Mammary epithelial cell (primary cell): Measurements from ENCODE around the gene C1orf198.

Experiments
- EZH2 ChIP-seq: IDR thresholded peaks from 2 replicates; pipeline ENCODE4 v1.6.1; 2012; ENCODE audit warnings: low read length, inconsistent platforms, borderline replicate concordance
- TF ChIP-seq, protein P1 (sequence below), 2 donors: IDR thresholded peaks in 1 of 2; conservative IDR thresholded peaks in 1 of 2; 2 replicates each; pipeline ENCODE4 v1.5.1; 2011 to 2012; ENCODE audit warnings: inconsistent platforms in 2 of 2, low read length in 2 of 2, mild to moderate bottlenecking in 2 of 2, control low read depth in 1 of 2, low read depth in 1 of 2; ENCODE audit not compliant: insufficient read depth in 1 of 2; ENCODE audit errors: extremely low read depth in 1 of 2

DNA sequence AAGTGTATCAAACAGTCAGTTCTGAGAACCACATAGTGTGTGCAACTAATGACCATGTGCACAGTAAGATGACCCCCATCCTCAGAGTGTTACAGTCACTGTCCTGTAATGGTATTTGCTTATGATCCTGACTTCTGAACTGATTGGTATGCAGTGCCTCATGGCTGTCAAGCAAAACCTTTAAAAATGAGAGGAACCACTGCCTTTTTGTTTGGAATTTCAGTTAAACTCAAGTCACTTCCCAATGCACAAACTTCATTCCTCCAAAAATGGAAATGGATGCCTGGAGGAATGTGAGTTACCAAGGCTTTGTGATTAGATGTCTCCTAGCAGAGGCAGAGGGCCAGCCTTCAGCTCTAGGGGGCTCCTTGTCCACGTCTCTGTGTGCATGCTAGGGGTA, 10.5 kb downstream of the C1orf198 start:
- TF ChIP-seq, protein P1, sequence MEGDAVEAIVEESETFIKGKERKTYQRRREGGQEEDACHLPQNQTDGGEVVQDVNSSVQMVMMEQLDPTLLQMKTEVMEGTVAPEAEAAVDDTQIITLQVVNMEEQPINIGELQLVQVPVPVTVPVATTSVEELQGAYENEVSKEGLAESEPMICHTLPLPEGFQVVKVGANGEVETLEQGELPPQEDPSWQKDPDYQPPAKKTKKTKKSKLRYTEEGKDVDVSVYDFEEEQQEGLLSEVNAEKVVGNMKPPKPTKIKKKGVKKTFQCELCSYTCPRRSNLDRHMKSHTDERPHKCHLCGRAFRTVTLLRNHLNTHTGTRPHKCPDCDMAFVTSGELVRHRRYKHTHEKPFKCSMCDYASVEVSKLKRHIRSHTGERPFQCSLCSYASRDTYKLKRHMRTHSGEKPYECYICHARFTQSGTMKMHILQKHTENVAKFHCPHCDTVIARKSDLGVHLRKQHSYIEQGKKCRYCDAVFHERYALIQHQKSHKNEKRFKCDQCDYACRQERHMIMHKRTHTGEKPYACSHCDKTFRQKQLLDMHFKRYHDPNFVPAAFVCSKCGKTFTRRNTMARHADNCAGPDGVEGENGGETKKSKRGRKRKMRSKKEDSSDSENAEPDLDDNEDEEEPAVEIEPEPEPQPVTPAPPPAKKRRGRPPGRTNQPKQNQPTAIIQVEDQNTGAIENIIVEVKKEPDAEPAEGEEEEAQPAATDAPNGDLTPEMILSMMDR (conservative IDR thresholded peaks at IDR 0.05 in 1 of 2, IDR thresholded peaks at IDR 0.05 in 1 of 2; ENCODE audit: extremely low read depth in 1 of 2, insufficient read depth in 1 of 2, low read depth in 1 of 2, low read length in 2 of 2), result no peak
- TF ChIP-seq EZH2, result no peak
